SIG-M5 treated with dmso at 0.1 percent for 504 hours (cell line): ENCODE results near the gene ZBTB39.
"Not testable (repeated sequence)": the region's sequence is repeated elsewhere in the genome, so short reads cannot be mapped to it uniquely, and the experiment has no call there.

ENCODE experiments used
- DNase-seq: peaks from one replicate; lab custom pipeline; 2025; ENCODE audit not compliant: unreplicated experiment; lab: John Stamatoyannopoulos, UW

The ZBTB39 gene, protein sequence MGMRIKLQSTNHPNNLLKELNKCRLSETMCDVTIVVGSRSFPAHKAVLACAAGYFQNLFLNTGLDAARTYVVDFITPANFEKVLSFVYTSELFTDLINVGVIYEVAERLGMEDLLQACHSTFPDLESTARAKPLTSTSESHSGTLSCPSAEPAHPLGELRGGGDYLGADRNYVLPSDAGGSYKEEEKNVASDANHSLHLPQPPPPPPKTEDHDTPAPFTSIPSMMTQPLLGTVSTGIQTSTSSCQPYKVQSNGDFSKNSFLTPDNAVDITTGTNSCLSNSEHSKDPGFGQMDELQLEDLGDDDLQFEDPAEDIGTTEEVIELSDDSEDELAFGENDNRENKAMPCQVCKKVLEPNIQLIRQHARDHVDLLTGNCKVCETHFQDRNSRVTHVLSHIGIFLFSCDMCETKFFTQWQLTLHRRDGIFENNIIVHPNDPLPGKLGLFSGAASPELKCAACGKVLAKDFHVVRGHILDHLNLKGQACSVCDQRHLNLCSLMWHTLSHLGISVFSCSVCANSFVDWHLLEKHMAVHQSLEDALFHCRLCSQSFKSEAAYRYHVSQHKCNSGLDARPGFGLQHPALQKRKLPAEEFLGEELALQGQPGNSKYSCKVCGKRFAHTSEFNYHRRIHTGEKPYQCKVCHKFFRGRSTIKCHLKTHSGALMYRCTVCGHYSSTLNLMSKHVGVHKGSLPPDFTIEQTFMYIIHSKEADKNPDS

DNA sequence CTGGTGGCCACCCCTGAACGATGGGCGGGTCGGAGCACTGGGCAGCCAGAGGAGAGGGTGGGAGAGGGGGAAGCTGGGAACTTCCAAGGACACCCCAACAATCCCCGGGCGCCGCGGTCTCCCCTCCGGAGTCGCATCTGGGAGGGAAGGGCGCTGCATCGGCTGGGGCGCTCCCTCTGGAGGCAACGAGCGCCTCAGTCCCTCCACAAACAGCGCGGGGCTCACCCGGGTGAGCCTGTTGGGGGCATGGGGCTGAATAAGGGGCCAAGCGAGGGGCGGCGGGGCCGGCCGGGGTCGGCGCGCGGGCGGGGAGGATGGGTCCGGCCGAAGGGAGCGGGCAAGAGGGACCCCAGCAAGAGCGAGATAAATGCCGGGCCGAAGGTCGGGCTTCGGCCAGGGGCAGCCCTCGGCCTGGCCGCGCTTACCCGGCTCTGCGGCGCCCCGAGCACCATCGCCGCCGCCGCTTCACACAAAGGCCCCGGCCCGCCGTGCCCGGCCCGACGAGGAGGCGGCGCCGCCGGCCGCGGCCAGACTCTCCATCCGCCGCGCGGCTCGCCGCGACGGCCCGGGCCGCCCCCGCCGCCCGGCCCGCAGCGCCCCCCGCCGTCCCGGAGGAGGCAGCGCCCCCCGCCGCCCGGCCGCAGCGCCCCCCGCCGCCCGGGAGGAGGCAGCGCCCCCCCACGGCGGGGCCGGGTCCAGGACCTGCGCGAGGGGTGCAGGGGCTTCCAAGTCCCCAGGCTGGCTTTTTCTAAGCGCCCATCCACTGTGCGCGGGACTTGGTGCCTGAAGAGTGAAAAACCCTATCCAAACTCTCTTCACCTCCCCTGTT, at the start of gene ZBTB39:
Gene ZBTB39 (minus strand): TSS at position 567 of the 829 bp plus-strand sequence. CDS start 1,629 bp downstream, outside the sequence.
- DNase-seq: peak; percentile 71

DNA sequence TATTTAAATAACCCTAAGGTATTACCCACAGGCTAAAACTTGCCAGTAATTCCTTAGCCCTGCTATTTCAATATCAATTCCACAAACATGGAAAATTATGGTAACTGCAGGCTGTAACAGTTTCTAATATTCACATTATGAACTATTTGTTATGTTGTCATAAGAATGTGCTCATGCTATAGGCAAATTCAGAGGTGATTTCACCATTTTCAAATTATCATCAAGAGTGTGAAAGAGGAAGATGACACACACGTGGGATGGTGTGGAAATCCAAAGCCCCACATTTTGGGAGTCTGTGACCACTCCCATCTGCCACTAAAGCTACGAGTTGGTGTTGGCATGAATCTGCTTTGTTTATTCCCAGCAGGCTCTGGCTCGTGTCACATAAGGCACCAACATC, 49.5 kb upstream of the ZBTB39 start:
- DNase-seq: peak; percentile 58

DNA sequence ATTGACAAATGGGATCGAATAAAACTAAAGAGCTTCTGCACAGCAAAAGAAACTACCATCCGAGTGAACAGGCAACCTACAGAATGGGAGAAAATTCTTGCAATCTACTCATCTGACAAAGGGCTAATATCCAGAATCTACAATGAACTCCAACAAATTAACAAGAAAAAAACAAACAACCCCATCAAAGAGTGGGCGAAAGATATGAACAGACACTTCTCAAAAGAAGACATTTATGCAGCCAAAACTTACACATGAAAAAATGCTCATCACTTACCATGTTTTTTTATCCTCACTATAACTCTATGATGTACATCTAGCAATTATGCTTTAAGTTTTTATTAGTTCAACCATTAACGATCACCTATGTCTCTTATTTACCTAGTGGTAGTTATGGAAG, 47.6 kb upstream of the ZBTB39 start:
- not testable (repeated sequence) for DNase-seq

DNA sequence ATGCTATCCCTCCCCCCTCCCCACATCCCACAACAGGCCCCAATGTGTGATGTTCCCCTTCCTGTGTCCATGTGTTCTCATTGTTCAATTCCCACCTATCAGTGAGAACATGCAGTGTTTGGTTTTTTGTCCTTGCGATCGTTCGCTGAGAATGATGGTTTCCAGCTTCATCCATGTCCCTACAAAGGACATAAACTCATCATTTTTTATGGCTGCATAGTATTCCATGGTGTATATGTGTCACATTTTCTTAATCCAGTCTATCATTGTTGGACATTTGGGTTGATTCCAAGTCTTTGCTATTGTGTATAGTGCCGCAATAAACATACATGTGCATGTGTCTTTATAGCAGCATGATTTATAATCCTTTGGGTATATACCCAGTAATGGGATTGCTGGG, 46.8 kb upstream of the ZBTB39 start:
- not testable (repeated sequence) for DNase-seq

DNA sequence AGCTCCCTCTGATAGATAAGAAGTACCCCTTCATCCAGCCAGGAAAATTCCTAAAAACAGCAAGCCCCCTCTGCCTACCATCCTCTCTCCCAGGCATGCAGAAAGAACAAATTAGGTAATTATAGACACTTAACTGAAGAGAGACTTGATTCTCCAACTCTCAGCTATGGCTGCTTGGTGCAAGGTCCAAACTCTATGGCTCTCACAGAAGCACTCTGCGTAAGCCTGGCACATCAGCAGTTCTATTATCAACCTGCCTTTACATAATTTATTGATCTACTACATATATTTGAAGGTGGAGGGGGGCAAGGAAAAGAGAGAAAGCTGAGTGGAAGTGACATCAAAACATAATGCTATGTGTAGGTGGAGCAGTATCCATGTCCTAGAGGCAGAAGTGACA, 44.7 kb upstream of the ZBTB39 start:
- DNase-seq: no peak

DNA sequence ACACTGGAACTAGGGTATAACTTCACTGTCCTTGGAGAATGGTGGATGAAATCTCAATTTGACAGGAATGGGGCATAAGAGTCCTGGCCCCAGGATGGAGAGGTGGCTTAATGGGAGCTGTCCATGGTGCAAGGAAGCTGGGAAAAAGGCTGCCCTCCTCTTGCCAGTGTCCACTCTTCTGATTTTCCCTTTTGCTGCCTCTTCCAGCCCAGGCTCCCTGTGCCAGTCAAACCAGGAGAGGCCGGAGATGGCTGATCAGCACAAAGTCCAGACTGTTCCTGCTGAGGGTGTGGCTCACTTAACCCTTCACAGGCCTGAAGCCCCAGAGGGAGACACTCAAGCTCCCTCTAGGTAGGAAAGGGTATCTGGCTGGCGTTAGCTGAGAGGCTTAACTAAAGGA, 43.5 kb upstream of the ZBTB39 start, which contains the start of gene MYO1A:
Gene MYO1A (minus strand): TSS at position 240 of the 400 bp plus-strand sequence. CDS start 1,806 bp downstream, outside the sequence.
- DNase-seq: no peak

DNA sequence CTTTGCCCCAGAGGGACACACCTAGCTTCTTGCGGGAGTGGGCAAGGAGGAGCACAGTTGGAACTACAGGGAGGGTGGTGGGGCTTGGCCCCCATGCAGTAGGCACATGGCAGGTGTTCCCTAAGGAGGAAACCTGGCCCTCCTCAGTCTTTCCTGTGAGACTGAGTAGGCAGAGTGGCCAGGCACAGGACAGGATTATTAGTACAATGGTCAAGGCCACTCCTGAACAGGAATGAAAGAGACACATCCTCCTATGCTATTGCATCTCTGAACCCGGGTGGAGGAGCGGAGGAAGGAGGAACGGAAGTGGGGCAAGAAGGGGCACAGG, 42.7 kb upstream of the ZBTB39 start:
- no peak for DNase-seq

DNA sequence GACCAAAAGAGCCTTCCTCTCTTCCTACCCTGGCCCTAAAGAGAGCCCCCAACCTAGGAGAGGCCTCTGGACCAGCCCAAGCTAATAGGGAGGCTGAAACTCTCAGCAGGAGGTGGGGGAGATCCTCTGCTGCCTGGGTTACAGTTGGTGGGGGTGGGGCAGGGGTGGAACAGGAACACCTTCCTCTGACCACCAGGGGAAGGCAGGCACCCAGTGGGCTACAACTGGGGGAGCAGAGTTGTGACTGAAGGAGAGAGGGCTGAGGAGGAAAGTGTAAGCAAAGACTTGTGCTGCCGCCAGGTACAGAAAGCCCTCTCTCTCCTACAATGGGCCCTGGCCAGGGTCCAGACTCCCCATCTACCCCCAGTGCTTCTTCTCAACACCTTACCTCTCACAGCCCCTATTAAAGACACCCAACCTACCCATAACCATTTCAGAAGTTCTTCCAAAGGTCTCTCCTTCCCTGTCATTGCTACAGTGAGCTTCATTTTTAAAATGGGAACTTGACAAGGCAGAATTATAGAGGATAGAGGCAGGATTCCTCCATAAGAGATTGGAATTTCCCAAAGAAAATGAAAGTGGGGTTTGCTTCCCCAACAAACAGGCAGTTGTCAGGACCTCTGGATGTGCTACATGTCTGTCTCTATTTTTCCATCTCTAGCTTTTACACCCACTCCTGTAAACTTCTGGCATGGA, 42.2 kb upstream of the ZBTB39 start:
- no peak for DNase-seq

DNA sequence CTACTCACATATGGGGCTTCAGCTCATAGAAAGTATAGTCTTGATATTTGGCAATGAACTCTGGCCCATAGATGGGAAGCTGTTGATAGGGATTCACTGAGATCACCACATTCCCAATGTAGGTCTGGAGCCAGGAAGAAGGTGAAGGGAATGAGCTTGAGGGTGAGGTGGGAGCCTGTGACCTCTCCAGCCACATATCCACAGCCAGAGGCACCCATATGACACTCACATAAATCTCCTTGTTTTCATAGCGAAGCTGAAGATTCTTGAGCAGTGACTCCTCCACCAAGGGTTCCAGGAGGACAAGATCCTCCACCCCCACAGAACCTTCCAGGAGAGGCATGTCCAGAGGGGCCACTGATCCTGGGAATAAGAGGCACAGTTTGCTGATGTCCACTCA, 41.6 kb upstream of the ZBTB39 start:
- DNase-seq: no peak

DNA sequence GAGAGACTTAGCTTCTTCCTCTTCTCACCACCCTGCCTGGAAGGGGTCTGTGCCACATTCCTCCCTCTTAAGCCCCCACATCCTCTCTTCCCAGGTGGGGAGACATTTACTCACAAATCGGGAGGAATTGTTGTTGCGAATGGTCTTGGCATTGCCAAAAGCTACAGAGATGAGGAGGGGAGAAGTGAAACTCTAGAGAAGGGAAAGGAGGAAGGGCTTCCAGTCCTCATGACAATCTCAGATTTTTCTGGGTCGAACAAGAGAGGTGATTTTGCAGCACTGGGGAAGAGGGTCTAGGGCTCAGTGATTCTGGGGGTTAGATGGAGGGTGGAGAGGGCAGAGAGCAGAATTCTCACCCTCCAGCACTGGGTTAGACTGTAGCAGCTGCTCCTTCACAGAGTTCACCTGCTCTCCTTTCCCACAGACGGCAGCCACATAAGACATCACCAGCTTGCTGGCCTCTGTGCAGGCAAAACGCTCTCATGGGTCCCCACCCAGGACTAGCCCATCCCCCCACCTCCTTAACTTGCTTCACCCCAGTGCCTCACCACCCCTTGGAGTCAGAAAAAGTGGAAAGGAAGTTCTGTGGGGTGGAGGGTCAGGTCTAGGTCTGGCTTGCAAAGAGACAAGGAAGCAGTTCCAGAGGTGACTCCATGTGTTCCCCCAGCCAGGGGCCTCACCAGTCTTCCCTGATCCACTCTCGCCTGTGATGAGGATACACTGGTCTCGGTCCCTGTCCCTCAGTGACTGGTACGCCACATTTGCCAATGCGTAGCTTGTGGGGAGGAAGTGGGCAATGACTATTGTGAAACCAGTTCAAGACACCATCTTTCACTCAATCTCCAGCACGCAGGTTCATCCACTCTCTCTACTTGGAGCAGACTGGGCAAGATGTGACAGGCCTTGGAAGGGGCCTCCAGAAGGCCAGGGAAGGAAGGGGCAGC, 40.9 kb upstream of the ZBTB39 start:
- DNase-seq: peak; percentile 89

DNA sequence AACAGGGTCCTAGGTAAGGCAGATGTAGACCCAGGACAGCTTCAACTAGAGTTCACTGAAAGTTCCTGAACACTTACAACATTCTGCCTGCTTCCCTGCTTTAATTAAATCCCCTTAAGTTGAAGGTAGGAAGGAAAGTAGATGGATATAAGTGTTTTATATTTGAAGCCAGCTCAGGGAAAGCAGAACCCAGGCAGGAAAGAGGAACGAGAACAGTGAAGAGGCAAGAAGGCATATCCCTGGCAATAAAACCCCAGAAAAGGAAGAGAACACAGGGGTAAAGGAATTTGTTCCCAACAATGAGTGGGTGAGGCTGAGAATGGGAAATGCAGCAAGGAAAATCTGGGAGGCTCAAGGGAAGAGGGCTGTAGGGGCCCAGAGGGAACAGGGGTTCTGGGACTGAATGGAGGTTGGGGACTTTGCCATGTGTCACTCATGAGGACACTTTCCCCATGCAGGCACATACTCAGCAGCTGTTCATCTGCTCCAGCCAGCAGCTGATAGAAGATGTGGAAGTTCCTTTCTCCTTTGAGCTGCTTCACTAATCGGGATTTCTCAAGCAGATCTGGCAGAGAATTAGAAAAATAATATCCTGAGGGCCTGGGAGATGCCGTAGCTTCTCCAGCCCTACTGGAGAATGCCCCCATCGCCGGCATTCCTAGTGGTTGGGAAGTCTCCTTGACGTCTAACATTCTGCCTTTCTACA, 39.9 kb upstream of the ZBTB39 start:
- no peak for DNase-seq

DNA sequence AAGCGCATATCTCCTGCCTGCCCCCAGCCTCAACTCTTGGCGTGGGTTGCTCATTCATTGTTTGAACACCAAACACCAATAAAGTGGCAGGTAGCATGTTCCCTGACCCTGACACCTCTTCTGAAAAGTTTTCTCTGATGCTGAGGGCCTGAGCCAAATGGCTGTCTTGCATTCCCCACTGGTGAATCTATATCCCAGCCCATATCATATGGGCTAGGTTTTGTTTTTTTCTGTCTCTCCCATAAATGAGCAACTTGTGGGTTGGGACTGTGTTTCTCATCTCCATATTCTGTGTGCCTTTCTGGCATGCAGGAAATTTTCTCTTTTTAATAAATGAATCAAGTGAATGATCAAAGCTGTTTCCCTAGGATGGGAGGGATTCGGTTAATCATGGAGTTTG, 38.5 kb upstream of the ZBTB39 start:
- no peak for DNase-seq

DNA sequence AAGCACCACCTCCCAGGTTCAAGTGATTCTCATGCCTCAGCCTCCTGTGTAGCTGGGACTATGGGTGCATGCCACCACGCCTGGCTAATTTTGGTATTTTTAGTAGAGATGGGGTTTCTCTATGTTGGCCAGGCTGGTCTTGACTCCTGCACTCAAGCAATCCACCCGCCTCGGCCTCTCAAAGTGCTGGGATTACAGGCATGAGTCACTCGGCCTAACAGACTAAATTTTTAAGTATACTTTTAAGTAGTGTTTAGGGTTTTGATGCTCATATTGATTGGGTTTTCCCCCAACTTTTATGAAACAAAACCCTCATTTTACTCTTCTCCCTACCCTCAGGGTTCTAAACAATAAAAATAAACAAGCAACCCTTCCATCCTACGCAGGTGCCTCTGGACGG, 38.1 kb upstream of the ZBTB39 start:
- no peak for DNase-seq

DNA sequence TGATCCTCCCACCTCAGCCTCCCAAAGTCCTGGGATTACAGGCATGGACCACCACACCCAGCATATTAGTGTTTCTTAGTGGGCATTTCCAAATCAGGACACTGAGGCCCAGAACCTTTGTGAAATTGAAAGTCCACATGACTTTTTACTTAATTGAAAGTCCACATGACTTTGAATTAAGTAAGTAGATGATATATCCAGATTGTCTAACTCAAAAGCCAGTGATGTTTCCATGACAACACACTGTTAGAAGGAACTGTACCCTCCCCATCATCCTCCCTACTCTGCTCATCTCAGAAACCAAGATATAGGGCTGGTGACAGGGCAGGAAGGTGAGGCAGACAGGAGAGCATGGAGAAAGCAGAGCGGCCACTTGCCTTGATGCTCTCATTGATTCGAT, 36.3 kb upstream of the ZBTB39 start:
- DNase-seq: no peak

DNA sequence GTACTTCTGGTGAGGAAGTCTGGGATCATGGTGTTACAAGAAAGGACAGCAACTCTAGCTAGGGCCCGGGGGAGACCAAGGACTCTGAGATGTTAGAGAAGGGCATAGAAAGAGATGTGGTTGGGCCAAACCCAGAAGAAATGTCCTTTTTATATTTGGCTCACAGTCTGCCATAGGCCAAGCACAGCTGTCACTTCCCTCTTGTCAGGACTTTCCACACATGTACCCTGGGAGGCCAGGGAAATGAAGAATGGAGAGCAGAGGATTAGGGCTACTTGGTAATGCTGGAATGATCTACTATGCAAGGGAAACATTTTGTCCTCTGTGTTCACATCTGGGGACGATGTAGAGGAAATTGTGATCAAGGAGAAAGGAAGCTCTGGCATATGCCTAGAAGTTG, 34.4 kb upstream of the ZBTB39 start:
- no peak for DNase-seq

DNA sequence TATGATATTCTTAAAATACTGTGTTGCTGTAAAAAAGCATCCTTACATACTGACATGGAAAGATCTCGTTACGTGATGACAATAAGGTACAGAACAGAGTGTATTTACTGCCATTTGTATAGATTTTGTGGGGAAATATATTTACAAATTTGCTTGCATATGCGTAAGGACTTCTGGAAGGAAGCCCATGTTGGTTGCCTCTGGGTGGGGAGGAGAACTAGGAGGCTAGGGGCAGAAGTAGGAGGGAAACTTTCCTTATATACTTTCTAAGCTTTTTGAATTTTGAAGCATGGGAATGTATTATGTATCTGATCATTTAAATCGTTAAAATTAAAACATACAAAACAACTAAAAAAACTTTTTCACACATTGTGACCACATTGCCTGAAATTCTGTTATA, 33.9 kb upstream of the ZBTB39 start:
- DNase-seq: no peak

DNA sequence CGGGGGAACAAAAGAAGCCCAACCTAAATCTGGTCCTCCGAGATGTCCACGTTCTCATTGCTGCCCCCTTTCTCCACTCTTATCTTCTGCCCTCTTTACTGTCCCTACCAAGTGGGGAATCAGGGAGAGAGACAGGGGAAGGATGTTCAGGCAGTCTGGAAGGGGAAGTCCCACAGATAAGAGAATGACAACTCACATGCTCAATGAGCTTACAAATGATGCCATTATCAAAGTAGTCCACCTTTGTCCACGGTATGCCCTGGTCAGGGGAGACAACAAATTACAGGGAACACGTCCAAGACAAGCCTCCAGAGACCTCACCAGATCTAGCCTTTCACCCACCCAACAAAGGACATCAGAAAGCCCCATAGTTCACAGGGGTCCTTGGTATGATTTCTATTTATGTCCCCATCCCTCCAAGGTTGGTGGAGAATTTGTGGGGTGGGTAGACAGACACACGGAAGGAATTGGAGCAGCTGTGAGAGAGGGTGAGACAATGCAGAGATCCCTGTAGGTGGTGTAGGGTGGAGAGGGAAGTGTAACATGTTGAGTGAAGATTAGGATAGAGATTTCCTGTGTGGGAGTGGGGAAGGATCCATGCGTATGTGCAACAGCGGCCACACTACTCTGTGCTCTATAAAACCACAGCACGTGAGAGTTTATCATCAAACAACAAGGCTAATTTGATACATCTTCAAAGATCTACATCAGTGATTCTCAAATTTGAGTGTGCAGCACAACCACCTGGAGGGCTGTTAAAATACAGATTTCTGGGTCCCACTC, 32.9 kb upstream of the ZBTB39 start:
- DNase-seq: no peak

DNA sequence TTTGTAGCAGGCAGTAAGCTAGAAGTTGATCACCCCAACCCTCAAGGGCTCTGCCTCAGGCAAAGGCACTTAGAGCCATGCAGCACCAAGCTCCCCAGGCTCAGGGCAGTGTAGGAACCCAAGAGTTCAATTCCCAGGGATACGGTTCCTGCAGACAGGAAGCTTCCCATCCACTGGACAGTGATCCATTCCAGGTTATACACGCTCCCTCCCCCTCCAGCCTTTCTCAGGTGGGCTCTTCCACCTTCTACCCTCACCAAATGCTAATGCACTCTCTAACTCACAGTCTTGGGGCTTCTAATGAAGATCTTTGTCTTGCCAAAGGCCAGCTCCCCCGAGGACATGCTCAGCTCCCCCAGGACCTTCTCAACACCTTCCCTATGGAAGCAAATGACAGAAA, 30.9 kb upstream of the ZBTB39 start:
- DNase-seq: no peak

DNA sequence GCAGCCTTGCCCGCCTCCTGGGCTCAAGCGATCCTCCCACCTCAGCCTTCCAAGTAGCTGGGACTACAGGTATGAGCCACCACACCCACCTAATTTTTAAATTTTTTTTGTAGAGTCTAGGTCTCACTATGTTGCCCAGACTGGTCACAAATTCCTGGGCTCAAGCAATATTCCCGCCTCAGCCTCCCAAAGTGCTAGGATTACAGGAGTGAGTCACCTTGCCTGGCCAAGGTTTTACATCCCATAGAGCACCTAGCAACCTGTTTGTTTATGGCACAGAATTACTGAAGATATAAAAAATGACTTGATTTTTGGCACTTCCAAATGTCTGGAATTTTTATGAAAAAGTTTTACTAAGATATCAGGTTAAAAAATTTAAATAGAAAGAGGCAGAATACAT, 27.1 kb upstream of the ZBTB39 start:
- no peak for DNase-seq
